Activated CD4-positive, alpha-beta memory T cell treated with anti-CD3 and anti-CD28 coated beads, Interleukin-2, amount 10 ng/mL, durations not matched to agents 7 days and 5 days (primary cell): ENCODE measurements around the gene XRCC3. TPM values are rescaled to one million over a fixed set of nuclear protein-coding genes. Genes with fewer than 3 reads are reported as not detected.

Source experiments
- CTCF ChIA-PET: fragments of 350-600 bp; sonication (Branson Sonifier 250); formaldehyde crosslinking; loops from one replicate; lab custom pipeline; 2021; ENCODE audit warnings: antibody characterized with exemption, inconsistent platforms; lab: Charles Lee
- POLR2A ChIA-PET: fragments of 350-600 bp; sonication (Branson Sonifier 250); formaldehyde crosslinking; loops from one replicate; lab custom pipeline; 2021; ENCODE audit warnings: antibody characterized with exemption; lab: Charles Lee
- DNase-seq: peaks from one replicate; pipeline ENCODE4 v3.0.0-alpha.2; 2020
- H3K27ac Mint-ChIP-seq: one replicate; pipeline ENCODE4 v1.8.0; 2021; ENCODE audit warnings: mild to moderate bottlenecking, mixed read lengths
- H3K27me3 Mint-ChIP-seq: one replicate; pipeline ENCODE4 v1.8.0; 2021; ENCODE audit warnings: mixed read lengths
- H3K36me3 Mint-ChIP-seq: one replicate; pipeline ENCODE4 v1.8.0; 2021; ENCODE audit warnings: low read depth, mixed read lengths
- H3K4me1 Mint-ChIP-seq: one replicate; pipeline ENCODE4 v1.8.0; 2021; ENCODE audit warnings: mixed read lengths
- H3K4me3 Mint-ChIP-seq: one replicate; pipeline ENCODE4 v1.8.0; 2021; ENCODE audit warnings: mild to moderate bottlenecking, mixed read lengths
- H3K9me3 Mint-ChIP-seq: one replicate; pipeline ENCODE4 v1.8.0; 2021; ENCODE audit warnings: mixed read lengths
- total RNA-seq, 2 experiments: library from RNA; stranded (reverse); gene quantifications; one replicate each; pipeline ENCODE4 v1.2.3, GENCODE V29; 2021

The XRCC3 gene
- total RNA-seq, 2 experiments from 2014 or later = 35.9 to 39.6 TPM

DNA sequence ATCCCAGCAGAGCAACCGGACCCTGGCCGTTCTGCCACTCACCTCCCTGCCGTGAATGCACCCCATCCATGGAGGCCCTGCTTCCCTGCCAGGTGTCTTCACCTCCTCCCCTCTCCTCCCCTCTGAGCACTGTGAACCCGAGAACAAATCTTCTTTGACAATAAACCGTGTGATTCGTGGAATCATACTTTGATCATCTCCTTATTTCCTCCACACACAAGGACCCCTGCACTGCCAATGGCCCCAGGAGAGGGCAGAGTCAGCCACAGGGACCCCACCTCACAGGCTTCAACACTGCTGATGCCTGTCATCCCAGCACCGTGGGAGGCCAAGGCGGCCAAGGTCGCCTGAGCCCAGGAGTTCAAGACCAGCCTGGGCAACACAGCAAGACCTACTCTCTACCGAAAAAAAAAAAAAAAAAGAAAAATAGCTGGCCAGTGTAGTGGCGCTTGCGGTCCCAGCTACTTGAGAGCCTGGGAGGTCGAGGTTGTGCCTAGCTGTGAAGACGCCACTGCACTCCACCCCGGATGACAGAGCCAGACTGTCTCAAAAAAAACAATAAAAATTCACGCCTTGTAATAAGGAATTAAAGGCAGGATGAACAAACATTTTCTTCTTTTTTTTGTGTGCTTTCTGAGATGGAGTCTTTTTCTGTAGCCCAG, 1.1 kb downstream of the XRCC3 start:
- Mint-ChIP-seq H3K36me3 (peaks cover 22% of the 10 kb centered on the region), H3K4me1 (peaks cover 54% of the 10 kb centered on the region), H3K9me3 (no peaks in the 10 kb centered on the region), H3K27ac (peak overlapping the region; percentile 66), H3K4me3 (peak overlapping the region; percentile 88), H3K27me3 (no peaks in the 10 kb centered on the region)
- ChIA-PET POLR2A (interaction anchor here (0.9 to 1.4 kb wide), 4 partner anchors 10 to 89 kb away, joined by 3 to 7 read pairs (median 4); partner anchors contain the start of gene KLC1), CTCF (no interaction called here)
- no peak for DNase-seq

- DNase-seq = no peak
Observed at GRCh38 chr14:103713304-103714062, 1.8 kb downstream of the XRCC3 start.

GRCh38 chr14:103712633-103713247, 2.5 kb downstream of the XRCC3 start:
- Mint-ChIP-seq H3K36me3 (peaks cover 33% of the 10 kb centered on the region), H3K4me3 (peak overlapping the region; percentile 17), H3K9me3 (no peaks in the 10 kb centered on the region), H3K27me3 (no peaks in the 10 kb centered on the region), H3K4me1 (peaks cover 48% of the 10 kb centered on the region), H3K27ac (peak overlapping the region; percentile 1)
- ChIA-PET CTCF (no interaction called here), POLR2A (interaction anchor here (0.5 to 1.5 kb wide), 8 partner anchors 9 to 207 kb away, joined by 3 to 7 read pairs (median 4); partner anchors contain the start of genes BAG5 and KLC1)
- DNase-seq = no peak

More at GRCh38 chr14:103713304-103714062, 1.8 kb downstream of the XRCC3 start:
- H3K27ac Mint-ChIP-seq = peak overlapping the region; percentile 35
- H3K27me3 Mint-ChIP-seq = no peaks in the 10 kb centered on the region
- peaks cover 29% of the 10 kb centered on the region for H3K36me3 Mint-ChIP-seq
- CTCF ChIA-PET = no interaction called here
- H3K4me3 Mint-ChIP-seq = peak overlapping the region; percentile 88
- POLR2A ChIA-PET = interaction anchor here (0.5 to 1.5 kb wide), 5 partner anchors 9 to 152 kb away, joined by 3 to 7 read pairs (median 4); partner anchors contain the start of genes BAG5 and KLC1
- H3K9me3 Mint-ChIP-seq = no peaks in the 10 kb centered on the region
- H3K4me1 Mint-ChIP-seq = peaks cover 49% of the 10 kb centered on the region

DNA sequence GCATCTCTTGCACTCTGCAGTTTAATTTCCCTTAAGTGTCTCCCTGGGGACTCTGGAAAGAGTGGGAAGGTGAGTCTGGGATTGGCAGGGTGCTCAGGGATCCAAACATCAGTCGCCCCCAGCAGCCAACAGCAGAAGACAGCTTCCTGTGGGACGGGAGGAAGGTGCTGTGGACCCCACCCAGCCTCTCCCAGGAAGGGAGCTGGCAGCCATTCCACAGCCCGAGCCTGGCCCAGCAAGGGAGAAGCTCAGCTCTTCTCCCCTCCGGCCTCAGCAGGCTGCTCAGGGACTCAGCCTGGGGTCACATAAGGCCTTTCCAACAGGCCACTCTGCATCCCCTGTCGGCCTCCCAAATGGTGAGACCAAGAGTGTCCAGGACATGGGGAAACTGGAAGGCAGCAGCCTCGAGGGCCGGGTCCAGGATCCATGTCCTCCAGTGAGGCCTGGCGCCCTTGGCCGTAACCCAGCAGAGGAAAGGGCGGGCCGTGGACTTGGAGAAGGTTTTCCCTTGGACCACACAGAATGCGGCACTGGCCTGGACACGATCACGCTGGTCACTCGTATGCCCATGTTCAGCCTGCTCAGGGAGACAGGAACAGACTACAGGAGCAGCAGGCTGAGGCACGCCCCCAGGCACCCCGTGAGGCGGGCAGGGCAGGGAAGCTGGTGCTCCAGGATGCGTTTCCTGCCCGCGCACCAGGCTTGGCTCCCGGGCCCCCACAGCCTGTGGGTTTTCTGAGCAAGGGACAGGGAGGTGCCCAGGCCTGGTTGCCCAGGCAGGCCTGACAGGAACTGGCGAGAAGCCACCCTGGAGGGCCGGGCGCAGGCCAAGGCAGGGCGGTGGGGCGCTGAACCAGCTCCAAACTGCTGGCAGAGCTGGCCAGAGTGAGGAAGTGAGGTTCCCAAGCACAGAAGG, 3.5 kb downstream of the XRCC3 start:
- H3K27ac Mint-ChIP-seq = peak overlapping the region; percentile 56
- H3K4me1 Mint-ChIP-seq = peaks cover 40% of the 10 kb centered on the region
- peaks cover 30% of the 10 kb centered on the region for H3K36me3 Mint-ChIP-seq
- ChIA-PET CTCF (no interaction called here), POLR2A (interaction anchor here (1.1 to 1.3 kb wide), 2 partner anchors 17 to 150 kb away, joined by 3 to 4 read pairs; no protein-coding TSS in a partner anchor)
- H3K4me3 Mint-ChIP-seq = no peak overlapping the region
- no peaks in the 10 kb centered on the region for H3K27me3 Mint-ChIP-seq
- no peaks in the 10 kb centered on the region for H3K9me3 Mint-ChIP-seq
- peak; percentile 22 for DNase-seq

DNA sequence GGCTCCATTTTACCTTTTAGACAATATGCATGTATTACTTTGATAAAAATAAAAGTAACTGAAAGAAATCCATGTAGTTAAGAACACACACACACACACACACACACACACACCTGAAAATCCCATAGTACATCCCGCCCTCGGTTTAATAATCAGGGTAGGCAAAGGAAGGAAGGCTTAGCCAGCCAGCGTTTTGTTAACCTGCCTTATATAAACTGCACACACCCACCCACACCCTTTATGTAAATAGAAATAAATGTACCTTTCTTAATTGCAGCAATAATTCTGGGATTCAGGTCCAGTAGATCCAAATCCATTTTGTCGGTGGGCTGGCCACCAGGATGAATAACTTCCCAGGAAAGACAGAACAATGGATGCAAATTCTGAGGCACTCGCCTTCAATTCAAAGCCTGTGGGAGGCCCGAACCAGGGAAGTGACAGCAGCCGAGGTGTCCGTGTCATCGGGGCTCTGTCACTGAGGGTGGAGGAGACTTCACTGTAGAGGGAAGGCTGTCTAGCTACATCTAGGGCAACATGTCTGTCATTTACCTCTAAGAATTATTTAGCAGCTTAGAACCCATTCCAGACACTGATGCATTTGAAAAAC, 4.4 kb downstream of the XRCC3 start:
- H3K27me3 Mint-ChIP-seq = no peaks in the 10 kb centered on the region
- CTCF ChIA-PET = no interaction called here
- no peak overlapping the region for H3K27ac Mint-ChIP-seq

GRCh38 chr14:103709814-103710213, 5.4 kb downstream of the XRCC3 start:
- Mint-ChIP-seq H3K4me3 (no peak overlapping the region), H3K36me3 (peaks cover 32% of the 10 kb centered on the region), H3K4me1 (peaks cover 38% of the 10 kb centered on the region), H3K9me3 (no peaks in the 10 kb centered on the region), H3K27ac (peak overlapping the region; percentile 47), H3K27me3 (no peaks in the 10 kb centered on the region)
- ChIA-PET POLR2A (interaction anchor here (1.0 kb wide), 1 partner anchor 33 kb away, joined by 3 read pairs; no protein-coding TSS in a partner anchor), CTCF (no interaction called here)
- DNase-seq = no peak

More for the DNA sequence above, 4.4 kb downstream of the XRCC3 start:
- Mint-ChIP-seq H3K9me3 (no peaks in the 10 kb centered on the region), H3K36me3 (peaks cover 30% of the 10 kb centered on the region), H3K4me1 (peaks cover 37% of the 10 kb centered on the region), H3K4me3 (no peak overlapping the region)
- POLR2A ChIA-PET = interaction anchor here (0.6 to 1.0 kb wide), 2 partner anchors 34 to 150 kb away, joined by 3 read pairs; no protein-coding TSS in a partner anchor
- no peak for DNase-seq

DNA sequence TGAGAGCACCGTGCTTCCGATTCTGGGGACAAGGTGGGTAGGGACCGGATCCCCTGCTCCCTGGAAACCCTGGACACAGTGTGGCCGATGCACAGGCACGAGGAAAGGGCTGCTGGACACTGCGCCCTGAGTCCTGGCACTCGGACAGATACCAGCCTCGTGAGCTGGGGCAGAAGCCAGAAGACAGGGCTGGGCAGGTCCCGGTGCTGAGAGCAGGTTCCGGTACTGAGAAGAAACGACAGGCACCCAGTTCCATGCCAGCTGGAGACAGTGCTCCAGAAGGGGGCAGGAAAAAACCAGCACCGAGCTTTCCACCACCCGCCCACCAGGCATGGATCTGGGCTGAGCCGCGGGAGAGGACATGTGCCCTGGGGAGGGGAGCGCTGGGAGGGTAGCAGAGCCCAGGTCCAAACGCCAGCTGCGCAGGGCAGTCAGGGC, 6.5 kb downstream of the XRCC3 start:
- Mint-ChIP-seq H3K9me3 (no peaks in the 10 kb centered on the region), H3K4me3 (no peak overlapping the region), H3K36me3 (peaks cover 37% of the 10 kb centered on the region), H3K27me3 (no peaks in the 10 kb centered on the region), H3K4me1 (peaks cover 40% of the 10 kb centered on the region), H3K27ac (peak overlapping the region; percentile 16)
- ChIA-PET CTCF (no interaction called here), POLR2A (no interaction called here)
- no peak for DNase-seq

- H3K9me3 Mint-ChIP-seq = no peaks in the 10 kb centered on the region
- H3K27ac Mint-ChIP-seq = no peak overlapping the region
- no peaks in the 10 kb centered on the region for H3K27me3 Mint-ChIP-seq
- DNase-seq = no peak
- POLR2A ChIA-PET = interaction anchor here (3.1 kb wide), 1 partner anchor 8 kb away, joined by 15 read pairs; the partner anchor contains the start of genes XRCC3 and ZFYVE21
- CTCF ChIA-PET = no interaction called here
- peaks cover 42% of the 10 kb centered on the region for H3K36me3 Mint-ChIP-seq
- H3K4me3 Mint-ChIP-seq = no peak overlapping the region
- peaks cover 31% of the 10 kb centered on the region for H3K4me1 Mint-ChIP-seq
Observed at GRCh38 chr14:103707329-103708263, 7.7 kb downstream of the XRCC3 start.

GRCh38 chr14:103706551-103707328, 8.5 kb downstream of the XRCC3 start:
- H3K4me1 Mint-ChIP-seq = peaks cover 24% of the 10 kb centered on the region
- no peak overlapping the region for H3K4me3 Mint-ChIP-seq
- no peaks in the 10 kb centered on the region for H3K27me3 Mint-ChIP-seq
- H3K9me3 Mint-ChIP-seq = no peaks in the 10 kb centered on the region
- CTCF ChIA-PET = interaction anchor here (0.6 kb wide), 1 partner anchor 294 kb away, joined by 3 read pairs; no protein-coding TSS in a partner anchor
- POLR2A ChIA-PET = interaction anchor here (0.9 to 3.1 kb wide), 2 partner anchors 8 to 9 kb away, joined by 3 to 15 read pairs; partner anchors contain the start of genes XRCC3 and ZFYVE21
- peaks cover 49% of the 10 kb centered on the region for H3K36me3 Mint-ChIP-seq
- DNase-seq = no peak
- H3K27ac Mint-ChIP-seq = no peak overlapping the region

DNA sequence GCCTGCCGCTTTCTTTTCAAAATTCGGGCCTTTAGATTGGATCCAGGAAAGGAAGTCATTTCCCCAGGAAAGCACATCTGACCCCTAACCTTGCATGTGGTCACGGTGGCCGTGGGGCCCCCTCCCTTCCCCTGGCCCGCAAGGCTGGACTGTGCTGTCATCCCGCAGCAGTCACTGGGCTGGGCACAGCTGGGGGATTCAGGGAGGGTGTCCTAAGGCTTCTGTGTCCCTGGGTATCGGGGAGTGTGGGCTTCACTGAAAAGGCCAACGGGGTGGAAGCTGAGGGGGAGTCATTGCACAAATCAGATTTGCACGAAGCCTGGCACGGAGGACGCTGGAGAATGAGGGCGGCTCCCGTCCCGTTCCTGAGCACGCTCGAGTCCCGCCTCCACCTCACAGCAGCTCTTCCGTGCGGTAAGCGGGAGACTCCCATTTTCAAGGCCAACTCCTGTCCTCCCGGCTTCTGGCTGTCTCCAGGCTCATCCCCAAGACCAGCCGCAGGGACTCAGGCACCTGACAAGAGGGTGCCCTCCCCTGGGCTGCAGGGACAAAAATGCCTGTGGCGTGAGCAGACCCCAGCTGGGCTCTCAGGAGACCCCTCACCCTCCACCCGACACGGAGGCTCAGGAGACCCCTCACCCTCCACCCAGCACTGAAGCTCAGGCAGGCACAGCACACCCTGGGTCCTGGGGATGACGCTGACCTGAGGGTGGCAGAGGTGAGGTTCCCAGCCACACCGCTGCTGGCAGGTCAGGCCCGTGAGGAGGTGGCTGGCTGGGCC, 9.6 kb downstream of the XRCC3 start:
- Mint-ChIP-seq H3K36me3 (peaks cover 46% of the 10 kb centered on the region), H3K27me3 (no peaks in the 10 kb centered on the region), H3K4me1 (peaks cover 15% of the 10 kb centered on the region), H3K4me3 (no peak overlapping the region), H3K27ac (no peak overlapping the region), H3K9me3 (no peaks in the 10 kb centered on the region)
- no peak for DNase-seq
- CTCF ChIA-PET = no interaction called here
- POLR2A ChIA-PET = interaction anchor here (3.1 kb wide), 1 partner anchor 10 kb away, joined by 15 read pairs; the partner anchor contains the start of genes XRCC3 and ZFYVE21
